Measurements from ENCODE around the gene ALDH9A1.

The ALDH9A1 gene

GRCh38 chr1:165616987-165617546, 81.3 kb downstream of the ALDH9A1 start:
- DNase-seq = no peak

GRCh38 chr1:165616054-165616612, 82.2 kb downstream of the ALDH9A1 start:
- DNase-seq = no peak
